Right hindlimb (tissue), 1 donor: ENCODE data around the gene SEMA5A.
A peak's percentile ranks its signal among the peaks of the same experiment; 100 is the strongest.

ENCODE experiments used
- DNase-seq: peaks from one replicate; pipeline ENCODE4 v3.0.0-alpha.2; 2018

SEMA5A gene

DNA sequence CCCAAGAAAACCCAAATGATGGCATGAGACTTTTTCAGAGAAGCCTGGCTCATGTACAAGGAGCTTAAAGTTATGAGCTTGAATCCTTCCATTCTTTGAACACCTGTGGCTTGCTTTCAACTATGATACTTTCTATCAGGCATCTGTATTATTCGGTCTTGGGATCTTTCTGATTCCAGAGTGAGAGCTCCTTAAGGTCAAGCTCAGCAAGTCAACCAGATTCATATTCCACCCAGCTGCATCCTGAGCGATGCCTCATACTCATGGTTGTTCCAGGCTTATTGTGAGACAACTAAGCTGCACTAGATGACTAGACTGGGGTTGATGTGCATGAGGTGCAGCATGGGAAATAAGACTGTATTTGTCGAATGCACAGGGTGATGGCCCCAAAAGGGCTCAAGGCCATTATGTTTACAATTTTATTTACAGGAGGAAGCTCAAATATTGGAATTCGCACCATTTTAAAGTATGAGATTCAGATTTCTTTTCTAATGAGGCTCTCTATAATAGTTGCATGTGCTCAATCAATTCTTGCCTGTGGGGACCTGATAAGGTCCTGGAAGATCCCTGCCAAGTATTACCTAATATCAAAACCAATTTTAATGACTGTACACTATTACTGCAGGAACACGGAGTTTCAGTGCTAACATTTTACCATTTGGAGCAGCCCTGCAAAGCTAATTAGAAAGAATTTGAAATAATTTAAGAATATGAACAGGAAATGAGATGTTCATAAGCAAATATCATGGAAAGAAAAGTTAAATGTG lies 453.8 kb downstream of the SEMA5A start:
- no peak for DNase-seq

DNA sequence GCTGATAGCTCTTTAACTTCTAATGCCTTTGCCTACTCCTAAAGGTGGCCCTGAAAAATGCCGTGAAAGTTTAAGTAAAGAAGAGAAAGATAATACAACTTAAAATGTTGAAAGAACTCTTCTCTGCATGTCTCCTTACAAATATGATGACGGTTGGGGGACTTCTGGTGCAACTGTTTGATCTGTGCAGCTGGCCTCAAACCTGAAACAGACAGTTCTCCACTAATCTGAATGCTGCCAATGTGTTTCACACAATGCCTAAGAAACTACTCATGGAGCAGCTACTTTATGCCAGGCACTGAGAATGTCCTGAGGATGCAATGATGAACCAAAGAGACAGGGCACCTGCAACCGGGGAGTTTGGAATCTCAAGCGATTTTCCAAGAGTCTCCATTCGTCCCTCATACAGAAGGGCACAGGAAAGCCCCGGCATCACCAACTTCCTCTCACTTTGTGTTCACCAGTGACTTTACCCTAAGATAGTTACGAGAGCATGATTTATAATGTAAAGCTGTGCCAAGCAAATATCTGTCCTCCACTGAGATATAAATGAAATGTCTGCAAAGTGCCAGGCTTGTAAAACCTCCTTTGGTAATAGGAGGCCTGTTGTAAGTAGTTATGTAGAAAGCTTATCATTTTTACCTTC lies 455.4 kb downstream of the SEMA5A start:
- DNase-seq: no peak

DNA sequence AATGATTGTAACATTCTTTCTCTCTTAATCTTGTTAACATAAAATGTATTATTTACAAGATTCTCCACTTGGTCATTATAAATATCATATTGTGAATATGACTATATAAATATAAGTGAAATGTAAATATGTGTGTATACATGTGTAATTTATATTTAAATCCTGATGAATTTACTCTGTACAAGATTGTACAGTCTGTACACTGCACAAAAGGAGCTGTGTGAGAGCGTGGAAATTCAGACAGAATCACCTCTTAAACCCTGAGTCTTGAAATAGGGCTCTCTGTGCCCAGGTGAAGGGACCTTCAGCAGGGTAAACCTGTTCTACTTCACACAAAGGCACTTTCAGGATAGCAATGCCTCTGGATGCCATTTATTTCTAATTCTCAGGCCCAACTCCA lies 456.0 kb downstream of the SEMA5A start:
- no peak for DNase-seq

DNA sequence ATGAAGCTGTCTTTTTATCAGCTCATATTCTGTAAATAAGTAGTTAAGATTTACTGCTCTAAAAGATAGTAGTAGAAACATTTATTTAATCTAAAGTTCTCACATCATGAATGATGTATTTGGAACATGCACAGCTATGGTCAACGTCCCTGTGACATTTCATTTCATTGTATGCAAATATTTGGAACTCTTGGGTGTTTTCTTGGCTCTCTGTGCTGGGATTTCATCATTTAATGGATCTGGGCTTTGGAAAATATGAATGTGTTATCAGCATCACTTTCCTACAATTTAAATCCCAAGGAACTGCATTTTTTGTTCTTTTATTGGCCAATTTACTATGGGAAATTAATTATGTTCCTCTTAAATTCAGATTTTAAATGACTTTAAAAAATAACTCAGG lies 462.9 kb downstream of the SEMA5A start:
- DNase-seq: no peak

DNA sequence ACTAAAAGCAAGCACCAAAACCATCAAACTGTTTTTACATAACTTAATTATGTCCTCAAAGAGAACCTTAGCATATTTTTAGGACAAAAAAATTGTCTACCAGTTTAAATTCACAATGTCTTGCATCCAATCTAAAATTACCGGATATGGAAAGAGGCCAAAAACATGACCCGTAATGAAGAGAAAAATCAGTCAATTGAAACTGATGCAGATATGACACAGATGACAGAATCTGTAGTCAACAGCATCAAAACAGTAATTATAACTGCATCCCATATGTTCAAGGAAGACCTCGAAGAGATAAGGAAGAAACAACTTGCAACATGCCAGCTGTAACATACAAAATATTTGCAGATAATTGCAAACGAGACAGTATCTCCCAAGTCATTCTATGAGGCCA lies 473.2 kb downstream of the SEMA5A start:
- no peak for DNase-seq

DNA sequence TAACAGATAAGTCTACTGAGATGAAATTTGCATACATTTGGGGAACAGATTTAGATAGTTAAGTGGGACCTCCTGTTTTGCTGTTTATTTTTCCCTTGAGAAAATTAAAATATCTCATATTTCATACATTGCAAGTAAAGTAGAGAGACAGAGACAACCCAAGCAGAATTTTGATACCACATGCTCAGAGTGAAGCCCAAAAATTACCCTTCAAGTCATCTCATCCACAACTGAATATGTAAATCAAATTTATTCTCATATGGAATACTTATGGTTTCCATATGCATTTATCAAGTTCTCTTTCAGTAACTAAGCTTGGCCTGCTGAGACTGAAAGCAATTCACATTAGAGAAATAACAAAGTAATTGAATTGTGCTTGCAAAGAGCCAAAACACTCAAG lies 474.4 kb downstream of the SEMA5A start:
- no peak for DNase-seq

DNA sequence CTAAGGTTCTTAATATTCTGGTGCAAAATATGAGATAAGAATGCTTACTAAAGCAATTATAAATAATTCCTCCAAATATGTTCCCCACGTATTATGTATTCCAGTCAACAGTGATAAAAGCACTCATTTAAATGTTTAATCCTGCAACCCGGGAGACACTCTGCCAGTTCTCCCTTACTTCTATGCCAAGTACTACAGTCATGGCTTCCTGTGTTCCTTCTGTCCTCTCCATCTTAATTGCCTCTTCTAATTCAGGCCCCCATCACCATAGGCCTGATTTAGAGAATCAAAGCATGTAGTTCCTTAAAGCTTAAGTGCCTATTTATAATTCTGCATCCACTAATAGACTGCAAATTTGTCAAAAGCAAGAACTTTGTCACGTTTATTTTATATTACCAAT lies 474.8 kb downstream of the SEMA5A start:
- DNase-seq: no peak

DNA sequence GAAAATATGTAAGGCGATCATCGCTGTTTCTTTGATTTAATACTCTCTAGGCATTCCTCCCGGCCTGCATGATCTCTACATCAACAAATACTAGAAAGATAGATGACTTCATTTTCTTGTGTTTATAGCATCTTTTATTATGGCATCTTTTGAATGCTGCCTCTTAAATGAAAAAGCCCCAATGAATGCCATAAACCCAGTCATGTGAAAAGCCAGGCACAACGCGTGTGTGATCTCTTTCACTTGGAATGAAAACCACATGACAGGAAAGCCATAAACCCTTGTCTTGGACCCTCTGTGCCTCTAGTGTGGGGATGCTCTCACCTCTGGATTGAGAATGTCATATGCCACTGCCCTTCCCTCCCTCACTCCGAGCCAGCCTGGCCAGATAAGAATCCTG lies 476.2 kb downstream of the SEMA5A start:
- DNase-seq: no peak

DNA sequence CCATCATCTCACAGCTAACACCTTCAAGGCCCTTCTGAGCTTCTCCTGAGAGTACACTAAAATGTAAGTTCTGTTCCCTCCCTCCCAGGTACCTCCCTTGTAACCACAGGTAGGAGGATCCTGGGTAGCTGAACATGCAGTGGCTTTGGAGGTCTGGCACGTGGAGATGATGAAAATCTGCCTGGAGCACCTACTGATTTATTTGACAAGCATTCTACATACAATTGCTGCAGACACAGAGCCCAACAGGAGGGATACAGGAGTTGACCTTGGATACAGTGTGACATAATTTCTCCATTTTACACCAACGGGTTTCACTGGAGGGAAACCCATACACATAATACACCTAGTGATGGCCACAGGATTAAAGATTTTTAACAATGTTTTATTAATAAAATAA lies 478.7 kb downstream of the SEMA5A start:
- DNase-seq: no peak

DNA sequence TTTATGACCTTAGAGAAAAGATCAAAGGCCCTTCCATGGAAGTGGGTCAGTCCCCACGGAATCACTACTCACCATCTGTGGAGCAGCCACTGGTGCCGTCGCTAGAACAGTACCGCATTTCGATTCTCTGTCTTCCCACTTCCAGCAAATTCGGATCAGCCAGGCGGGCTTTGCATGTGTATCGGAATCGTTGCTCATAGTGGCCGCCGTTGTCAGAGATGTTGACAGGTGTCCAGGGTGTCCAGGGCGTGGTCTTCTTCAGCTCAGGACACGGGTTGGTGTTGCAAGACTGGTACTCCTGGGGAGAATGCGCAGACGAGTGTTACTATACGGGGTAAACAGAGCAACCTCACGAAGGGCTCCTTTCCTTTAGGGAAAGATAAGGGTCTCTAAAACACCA lies 479.5 kb downstream of the SEMA5A start:
- no peak for DNase-seq

DNA sequence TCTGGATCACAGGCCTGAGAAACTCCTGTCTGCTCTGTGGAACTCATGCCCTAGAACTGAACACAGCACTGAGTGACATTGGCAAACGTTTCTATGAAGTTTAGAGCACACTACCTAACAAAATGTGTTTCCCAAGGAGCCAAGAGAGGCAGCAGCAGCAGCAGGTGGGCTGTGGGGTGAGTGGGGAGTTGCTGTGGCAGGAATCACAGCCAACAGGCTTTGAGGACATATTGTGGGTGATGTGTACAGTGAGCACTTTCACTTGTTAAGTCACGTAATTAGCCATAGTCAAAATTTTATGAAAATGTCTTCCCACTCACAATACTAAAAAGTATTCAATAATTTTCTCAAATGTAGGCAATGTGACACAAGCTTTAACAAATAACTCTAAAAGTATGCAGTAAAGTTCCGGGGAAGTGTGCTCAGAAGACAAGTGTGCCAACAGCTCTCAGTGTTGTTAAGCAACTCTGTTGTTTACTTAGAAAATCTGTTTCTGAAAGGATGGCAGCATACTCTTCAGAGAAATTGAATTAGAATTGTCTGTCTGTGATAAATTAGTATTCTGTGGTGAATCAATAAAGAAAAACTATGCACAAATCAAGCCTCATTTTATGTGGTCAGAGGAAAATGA lies 482.1 kb downstream of the SEMA5A start:
- DNase-seq: no peak

DNA sequence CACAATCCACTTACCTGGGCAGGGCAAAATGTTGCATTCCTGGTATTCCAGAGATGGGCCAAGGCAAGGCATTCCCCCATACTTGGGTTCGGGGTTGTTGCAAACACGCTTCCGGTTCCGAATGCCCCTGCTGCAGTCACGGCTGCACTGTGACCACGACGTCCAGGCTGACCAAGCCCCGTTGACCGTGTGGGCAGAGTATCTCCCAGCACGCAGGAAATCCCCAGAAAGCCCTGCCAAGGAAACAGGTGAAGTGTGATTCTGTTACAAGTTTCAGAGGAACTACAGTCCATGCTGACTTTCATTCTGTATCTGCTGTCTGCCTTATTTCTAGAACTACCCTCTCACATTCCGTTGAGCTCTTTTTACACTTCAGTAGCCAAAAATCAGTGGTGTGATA lies 483.0 kb downstream of the SEMA5A start:
- DNase-seq: no peak

DNA sequence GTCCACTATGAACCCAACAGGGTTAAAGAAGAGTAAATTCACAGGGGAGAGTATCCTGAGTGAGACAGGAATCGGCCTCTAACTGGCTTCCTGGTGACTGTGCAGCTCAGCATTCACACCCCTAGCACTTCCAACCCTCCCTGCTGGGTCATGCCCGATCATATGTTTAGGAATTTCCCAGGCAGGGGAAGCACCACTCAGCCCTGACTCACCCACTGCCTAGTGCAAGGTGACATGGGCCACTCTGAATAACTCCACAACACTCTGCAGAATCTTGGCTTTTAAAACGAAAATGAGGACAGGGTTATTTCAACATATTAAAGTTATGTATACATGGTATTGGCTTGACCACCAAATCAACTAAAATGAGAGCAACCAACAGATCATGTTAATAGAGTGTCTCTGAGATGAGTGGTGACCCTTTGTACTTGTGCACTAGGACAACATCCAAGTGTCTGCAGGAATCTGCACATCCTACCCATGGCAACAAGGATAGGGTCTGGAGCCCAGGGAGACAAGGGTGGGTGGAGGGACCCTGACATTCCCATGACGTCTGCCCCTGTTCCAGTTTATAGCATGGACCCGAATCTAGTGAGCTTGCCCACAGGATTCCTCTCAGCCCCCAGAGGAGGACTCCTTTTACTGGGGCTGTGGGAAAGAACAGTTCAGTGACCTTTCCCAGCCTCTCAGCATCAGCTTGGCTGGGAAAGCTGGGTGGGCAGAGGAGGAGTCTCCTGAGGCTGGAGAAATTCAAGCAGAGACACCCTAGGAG lies 485.8 kb downstream of the SEMA5A start:
- peak; percentile 44 for DNase-seq

DNA sequence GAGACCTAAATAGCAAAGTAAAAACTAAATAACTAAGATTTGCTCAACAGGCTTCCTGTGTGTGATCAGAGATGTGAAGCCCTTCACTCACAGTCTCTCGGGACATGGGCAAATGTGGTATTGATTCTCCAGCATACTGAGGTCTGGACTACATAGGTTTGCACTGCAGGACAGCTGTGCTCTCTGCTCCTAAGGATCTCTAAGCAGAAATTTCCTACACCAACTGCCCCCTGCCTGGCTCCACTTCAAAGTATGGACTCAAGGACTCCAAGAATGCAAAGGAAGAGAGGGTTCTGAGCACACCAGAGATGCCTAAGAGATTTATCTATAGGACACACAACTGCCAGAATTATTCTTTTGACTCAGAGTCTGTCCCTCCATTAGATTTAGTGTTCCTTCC lies 487.2 kb downstream of the SEMA5A start:
- DNase-seq: no peak

DNA sequence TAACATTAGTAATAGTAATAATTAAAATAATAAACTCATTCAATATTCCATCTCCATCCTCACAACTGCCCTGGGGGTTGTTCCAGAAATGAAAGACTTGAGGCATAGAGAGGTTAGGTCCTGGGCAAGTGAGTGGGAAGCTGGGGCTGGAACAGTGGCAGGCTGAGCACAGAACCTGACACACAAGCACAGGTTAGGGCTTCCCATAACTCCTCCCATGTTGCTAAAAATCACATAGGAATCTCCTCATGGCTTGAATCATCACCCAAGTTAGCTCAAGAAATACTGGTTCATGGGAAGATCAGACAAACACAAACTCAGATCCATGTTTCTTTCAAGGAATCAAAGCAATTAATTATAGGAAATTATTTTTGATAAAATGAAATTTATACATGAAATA lies 487.7 kb downstream of the SEMA5A start:
- DNase-seq: no peak

DNA sequence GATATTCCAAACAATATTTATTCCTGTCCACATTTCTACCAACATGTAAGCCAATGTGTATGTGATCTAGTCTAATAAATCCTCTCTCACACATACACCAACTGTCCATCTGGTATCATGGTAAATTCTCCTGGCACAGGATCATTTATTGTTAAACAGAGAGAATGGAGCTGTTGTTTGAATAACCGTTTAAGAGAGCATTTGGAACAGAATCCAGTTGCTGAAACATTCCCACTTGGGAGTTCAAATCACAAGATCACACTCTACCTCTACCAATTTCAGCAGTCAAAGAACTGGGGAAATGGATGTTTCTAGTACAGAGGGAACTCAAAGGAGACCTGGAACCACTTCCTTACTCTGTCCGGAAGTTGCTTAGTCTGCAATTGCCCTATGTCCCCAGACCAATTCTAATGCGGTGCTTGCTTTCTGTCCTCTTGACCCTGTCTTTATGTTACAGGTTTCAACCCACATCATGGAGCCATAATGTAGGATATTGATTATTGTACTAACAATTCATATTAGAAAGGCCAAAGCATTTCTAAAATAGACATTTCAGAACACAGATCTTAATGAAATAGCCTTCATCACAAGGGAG lies 488.4 kb downstream of the SEMA5A start:
- DNase-seq: no peak

DNA sequence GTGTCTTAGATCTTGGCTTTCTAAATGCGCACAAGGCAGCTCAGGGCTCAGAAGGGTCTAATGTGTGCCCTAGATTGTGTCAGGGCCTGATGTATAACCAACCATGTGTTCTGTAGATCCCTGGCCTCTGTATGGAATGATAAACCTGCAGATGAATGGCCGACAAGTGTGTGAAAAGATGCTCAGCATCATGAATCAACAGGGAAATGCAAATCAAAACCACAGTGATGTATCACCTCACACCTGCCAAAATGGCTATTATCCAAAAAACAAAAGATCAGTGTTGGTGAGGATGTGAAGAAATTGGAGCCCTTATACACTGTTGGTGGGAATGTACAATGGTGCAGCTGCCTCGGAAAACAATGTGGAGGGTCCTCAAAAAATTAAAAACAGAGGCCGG lies 489.8 kb downstream of the SEMA5A start:
- DNase-seq: no peak

DNA sequence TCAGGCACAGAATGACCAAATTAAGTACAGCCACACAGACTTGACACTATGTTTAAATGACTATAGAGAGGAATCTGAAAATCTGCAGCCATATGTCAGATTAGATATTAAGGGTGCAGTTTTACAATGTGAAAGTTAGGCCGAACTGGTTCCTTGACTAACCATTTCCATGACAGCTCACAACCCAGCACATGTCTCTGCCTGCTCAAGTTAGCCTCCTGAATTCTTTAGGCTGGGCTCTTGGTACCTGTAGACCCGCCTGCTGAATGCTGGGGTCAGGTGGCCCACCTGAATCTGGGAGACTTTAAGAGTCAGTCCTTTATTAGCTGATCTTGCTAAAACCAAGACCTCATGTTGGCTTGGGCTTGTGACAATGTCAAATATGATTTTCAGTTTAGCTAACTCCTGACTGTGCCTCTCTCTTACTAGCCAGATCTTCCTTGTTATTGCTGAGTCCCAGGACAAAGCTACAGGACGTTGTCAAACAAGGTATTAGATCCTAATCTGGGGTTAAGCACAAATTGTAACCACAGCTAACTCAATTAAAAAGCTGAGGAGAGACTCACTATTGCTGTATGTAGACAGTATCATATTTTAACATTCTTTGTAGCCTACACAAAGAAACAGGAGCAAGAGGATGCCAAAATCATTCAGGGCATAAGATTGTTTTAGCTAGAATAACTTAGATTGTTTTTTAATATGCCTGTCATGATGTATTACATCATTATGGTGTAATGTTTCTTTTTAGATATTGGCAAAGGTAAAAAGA lies 490.9 kb downstream of the SEMA5A start:
- no peak for DNase-seq

DNA sequence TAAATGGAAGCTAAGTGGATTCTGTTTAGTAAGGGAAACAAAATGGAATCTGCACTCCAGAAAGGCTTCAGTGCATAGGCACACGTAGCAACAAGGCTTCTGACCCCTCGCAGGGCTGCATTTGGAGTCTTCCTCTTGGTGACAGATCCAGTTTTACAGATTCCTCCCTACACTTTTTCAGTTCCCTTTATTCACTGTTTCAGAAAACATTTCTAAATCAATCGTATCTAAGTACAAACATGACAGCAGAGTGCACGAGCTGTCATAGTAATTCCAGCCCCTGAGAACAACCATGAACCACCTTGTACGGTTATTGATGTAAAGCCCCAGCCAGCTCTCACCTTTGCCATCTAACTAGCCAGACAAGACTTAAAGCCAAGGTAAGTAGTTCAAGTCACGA lies 491.6 kb downstream of the SEMA5A start:
- DNase-seq: no peak

DNA sequence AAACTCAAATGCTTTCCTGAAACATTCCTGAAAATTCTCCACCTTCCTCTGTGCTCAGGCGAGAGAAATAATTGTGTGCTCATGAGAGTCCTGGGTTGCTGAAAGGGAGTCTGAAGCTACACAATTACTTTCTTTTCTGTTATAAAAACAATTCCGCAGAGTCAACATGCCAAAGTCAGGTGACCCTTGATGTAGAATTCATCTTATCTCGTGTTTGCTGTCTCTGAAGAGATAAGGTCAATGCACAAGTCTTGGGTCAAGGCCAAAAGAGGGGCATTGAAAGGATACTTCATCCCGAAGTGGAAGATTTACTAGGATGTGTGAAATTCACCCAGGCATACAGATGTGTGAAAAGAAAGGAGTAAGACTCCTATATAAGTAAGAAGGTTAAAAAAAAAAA lies 493.5 kb downstream of the SEMA5A start:
- no peak for DNase-seq

DNA sequence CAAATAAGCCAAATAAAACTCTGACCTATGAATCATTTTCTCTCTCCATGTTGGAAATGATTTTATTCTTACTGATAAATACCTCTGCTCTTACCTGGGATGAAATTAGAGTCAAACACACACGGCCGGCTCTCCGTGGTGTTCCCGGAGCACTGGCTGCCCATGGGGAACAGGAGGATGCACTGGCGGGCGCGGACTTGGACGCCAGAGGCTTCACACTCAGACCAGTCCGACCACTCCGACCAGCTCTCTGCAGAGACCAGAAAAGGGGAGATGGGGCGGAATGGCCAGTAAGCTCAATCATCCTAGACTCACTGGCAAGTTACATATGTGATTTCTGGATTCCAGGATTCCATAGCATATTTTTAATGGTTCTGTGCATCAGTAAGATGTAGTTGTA lies 494.1 kb downstream of the SEMA5A start:
- DNase-seq: no peak

DNA sequence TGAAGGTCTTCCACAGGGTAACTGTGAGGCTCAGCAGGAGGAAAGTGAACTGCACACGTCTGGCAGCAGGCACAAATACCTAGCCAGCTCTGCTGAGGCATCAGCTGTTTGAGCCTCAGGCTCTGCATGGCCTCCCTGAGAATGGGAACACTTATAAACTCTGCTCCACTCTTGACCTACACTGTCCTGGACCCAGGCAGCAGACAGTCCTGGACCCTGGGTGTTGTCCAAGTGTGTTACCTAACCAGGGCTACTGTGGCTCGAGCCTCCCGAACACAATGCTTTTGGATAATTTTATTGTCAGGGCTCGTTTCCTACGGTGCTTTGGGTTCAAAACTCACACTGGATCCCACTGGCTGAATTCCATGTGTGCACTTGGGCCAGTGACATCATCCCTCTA lies 497.9 kb downstream of the SEMA5A start:
- no peak for DNase-seq
